NCI-H460 (cell line): ENCODE results near the gene RAD51B. TPM values are rescaled to one million over a fixed set of nuclear protein-coding genes. Genes with fewer than 3 reads are reported as not detected.

Experiments used
- DNase-seq: peaks from one replicate; pipeline ENCODE4 v3.0.0-alpha.2; 2016; ENCODE audit warnings: low read depth; ENCODE audit errors: extremely low read depth
- total RNA-seq: library from RNA; depleted of rRNA; stranded (reverse); fragments of >200 nt; shearing (Covaris generic); gene quantifications from 2 replicates; pipeline ENCODE4 v1.2.3, GENCODE V29; 2014

Gene RAD51B
- total RNA-seq, 1 experiment from 2014 or later = 13.4 TPM

- no peak for DNase-seq
These were observed 689.8 kb downstream of the RAD51B start for GRCh38 chr14:68509188-68509983.

GRCh38 chr14:68510201-68511128 is 690.9 kb downstream of the RAD51B start:
- no peak for DNase-seq

- no peak for DNase-seq
These were observed 691.8 kb downstream of the RAD51B start for GRCh38 chr14:68511129-68512047.

GRCh38 chr14:68512088-68512487 is 692.5 kb downstream of the RAD51B start:
- no peak for DNase-seq

- DNase-seq = no peak
These were observed 693.6 kb downstream of the RAD51B start for GRCh38 chr14:68513137-68513536.

- DNase-seq = no peak
These were observed 694.4 kb downstream of the RAD51B start for GRCh38 chr14:68513838-68514607.

- no peak for DNase-seq
These were observed 695.1 kb downstream of the RAD51B start for GRCh38 chr14:68514608-68515194.

- no peak for DNase-seq
These were observed 696.8 kb downstream of the RAD51B start for GRCh38 chr14:68516342-68516741.

- no peak for DNase-seq
These were observed 698.6 kb downstream of the RAD51B start for GRCh38 chr14:68518166-68518565.

- no peak for DNase-seq
These were observed 699.4 kb downstream of the RAD51B start for GRCh38 chr14:68518761-68519670.

GRCh38 chr14:68519671-68520187 is 700.1 kb downstream of the RAD51B start:
- no peak for DNase-seq

- no peak for DNase-seq
These were observed 701.3 kb downstream of the RAD51B start for GRCh38 chr14:68520637-68521556.

GRCh38 chr14:68521557-68521901 is 702.0 kb downstream of the RAD51B start:
- no peak for DNase-seq

- no peak for DNase-seq
These were observed 702.5 kb downstream of the RAD51B start for GRCh38 chr14:68521961-68522509.

- no peak for DNase-seq
These were observed 703.1 kb downstream of the RAD51B start for GRCh38 chr14:68522510-68523325.

GRCh38 chr14:68523326-68523610 is 703.7 kb downstream of the RAD51B start:
- DNase-seq = no peak
